ENCODE results near the gene ZFYVE9. TPM values are rescaled to one million over a fixed set of nuclear protein-coding genes. Genes with fewer than 3 reads are reported as not detected.
"Not testable (repeated sequence)": the region's sequence is repeated elsewhere in the genome, so short reads cannot be mapped to it uniquely, and the experiment has no call there.

ZFYVE9 gene
- total RNA-seq (2021; ENCODE audit: unreplicated experiment) (18.0 TPM), Bru-seq, nascent RNA (percentile 67 among the genes with signal in this experiment), BruChase-seq, experiment 1, labeled RNA remaining after a 2-hour chase (percentile 57 among the genes with signal in this experiment), BruChase-seq, experiment 2, labeled RNA remaining after a 6-hour chase (percentile 66 among the genes with signal in this experiment)
- 11.2 TPM for polyA plus RNA-seq (2012; ENCODE audit: insufficient read length)
- long read RNA-seq, full-length matches to known transcripts = 2 of 13 reads
- long read RNA-seq, partial matches to known transcripts = 8 of 13 reads
- long read RNA-seq, other reads (novel, unspliced or antisense) = 3 of 13 reads

GRCh38 chr1:52141513-52142219 lies at the start of gene ZFYVE9:
TSS of gene ZFYVE9 (plus strand) at chr1:52142089. CDS start at chr1:52233207, 91,118 bp downstream.
- intact Hi-C loops (cut with micrococcal nuclease; ENCODE audit: unreplicated experiment) = loop anchor here (5.0 kb wide), 1 partner anchor 156 kb away; no protein-coding TSS in a partner anchor
- in situ Hi-C loops (cut with HindIII; ENCODE audit: low pct_unique_long_range_greater_than_20kb, low sequenced_read_pairs) = no loop called here
- Histone ChIP-seq H3K27me3 (ENCODE audit: control insufficient read depth, insufficient read depth, low read length) (no peaks in the 10 kb centered on the region), H3K9me3 (ENCODE audit: control insufficient read depth, insufficient read depth, low read depth, low read length) (no peaks in the 10 kb centered on the region), H3K27ac (ENCODE audit: low read length) (peak within 1 kb of the TSS; percentile 78), H3K4me3 (ENCODE audit: low read depth in 2 of 2, low read length in 2 of 2) (peak within 1 kb of the TSS; percentile 75 to 90), H3K4me1 (ENCODE audit: control insufficient read depth, insufficient read depth, low read length) (peaks cover 25% of the 10 kb centered on the region), H3K36me3 (ENCODE audit: control insufficient read depth, insufficient read depth, low read length) (no peaks in the 10 kb centered on the region)
- TF ChIP-seq TCF7L2 (IDR thresholded peaks at IDR 0.05; ENCODE audit: low read depth, low read length) (no peak), SIN3A (IDR thresholded peaks at IDR 0.05; ENCODE audit: borderline replicate concordance, insufficient read depth, low read depth, low read length) (no peak), CTCF (IDR thresholded peaks at IDR 0.05) (peak; percentile 96), REST (IDR thresholded peaks at IDR 0.05; ENCODE audit: insufficient read depth in 1 of 2, low read depth in 2 of 2, low read length in 1 of 2) (no peak), POLR2AphosphoS5 (IDR thresholded peaks at IDR 0.05; ENCODE audit: low read depth, low read length) (peak; percentile 53)
- ChIA-PET POLR2A (no interaction called here), CTCF (no interaction called here)
- no TSS peak for BruUV-seq (replicated peaks)
- ATAC-seq (peak; percentile 94), DNase-seq (ENCODE audit: low read depth, low spot score) (no peak)

- in situ Hi-C loops (cut with HindIII; ENCODE audit: low pct_unique_long_range_greater_than_20kb, low sequenced_read_pairs) = not testable (repeated sequence)
These were observed 47.6 kb upstream of the ZFYVE9 start for GRCh38 chr1:52094300-52094699.

More at GRCh38 chr1:52094300-52094699, 47.6 kb upstream of the ZFYVE9 start:
- H3K27ac ChIP-seq (ENCODE audit: low read length); H3K27me3 ChIP-seq (ENCODE audit: control insufficient read depth, insufficient read depth, low read length); DNase-seq (ENCODE audit: low read depth, low spot score); CTCF ChIA-PET; H3K4me1 ChIP-seq (ENCODE audit: control insufficient read depth, insufficient read depth, low read length); BruUV-seq (replicated peaks); H3K4me3 ChIP-seq (ENCODE audit: low read depth in 2 of 2, low read length in 2 of 2); intact Hi-C loops (cut with micrococcal nuclease; ENCODE audit: unreplicated experiment); H3K9me3 ChIP-seq (ENCODE audit: control insufficient read depth, insufficient read depth, low read depth, low read length): not testable (repeated sequence)
- peak; percentile 55 for ATAC-seq
- POLR2A ChIA-PET = interaction anchor here (0.6 kb wide), 1 partner anchor 274 kb away, joined by 8 read pairs; no protein-coding TSS in a partner anchor
- peaks cover 10% of the 10 kb centered on the region for H3K36me3 ChIP-seq (ENCODE audit: control insufficient read depth, insufficient read depth, low read length)
